Activated naive CD8-positive, alpha-beta T cell (primary cell): ENCODE results near the gene AKAP6.

Source experiments
- H3K27ac Mint-ChIP-seq: one replicate; pipeline ENCODE4 v1.8.0; 2021; ENCODE audit warnings: mixed read lengths
- H3K27me3 Mint-ChIP-seq: one replicate; pipeline ENCODE4 v1.8.0; 2021; ENCODE audit warnings: mixed read lengths
- H3K36me3 Mint-ChIP-seq: one replicate; pipeline ENCODE4 v1.8.0; 2021; ENCODE audit warnings: mixed read lengths
- H3K4me1 Mint-ChIP-seq: one replicate; pipeline ENCODE4 v1.8.0; 2021; ENCODE audit warnings: low read depth, mixed read lengths
- H3K4me3 Mint-ChIP-seq: one replicate; pipeline ENCODE4 v1.8.0; 2021; ENCODE audit warnings: mild to moderate bottlenecking, mixed read lengths
- H3K9me3 Mint-ChIP-seq: one replicate; pipeline ENCODE4 v1.8.0; 2021; ENCODE audit warnings: low read depth, mixed read lengths

Gene AKAP6

GRCh38 chr14:32399920-32400319, 70.8 kb downstream of the AKAP6 start:
- H3K4me1 Mint-ChIP-seq: no peaks in the 10 kb centered on the region
- H3K27me3 Mint-ChIP-seq: no peaks in the 10 kb centered on the region
- no peaks in the 10 kb centered on the region for H3K36me3 Mint-ChIP-seq
- no peak overlapping the region for H3K27ac Mint-ChIP-seq
- H3K4me3 Mint-ChIP-seq: no peak overlapping the region
- H3K9me3 Mint-ChIP-seq: no peaks in the 10 kb centered on the region

- H3K9me3 Mint-ChIP-seq: no peaks in the 10 kb centered on the region
- H3K27ac Mint-ChIP-seq: no peak overlapping the region
- H3K36me3 Mint-ChIP-seq: no peaks in the 10 kb centered on the region
- no peaks in the 10 kb centered on the region for H3K27me3 Mint-ChIP-seq
- no peak overlapping the region for H3K4me3 Mint-ChIP-seq
- H3K4me1 Mint-ChIP-seq: no peaks in the 10 kb centered on the region
Measured at GRCh38 chr14:32400480-32400879, 71.4 kb downstream of the AKAP6 start.

- H3K4me3 Mint-ChIP-seq: no peak overlapping the region
- no peaks in the 10 kb centered on the region for H3K27me3 Mint-ChIP-seq
- H3K4me1 Mint-ChIP-seq: no peaks in the 10 kb centered on the region
- H3K36me3 Mint-ChIP-seq: no peaks in the 10 kb centered on the region
- no peak overlapping the region for H3K27ac Mint-ChIP-seq
- H3K9me3 Mint-ChIP-seq: no peaks in the 10 kb centered on the region
Measured at GRCh38 chr14:32403021-32403420, 73.9 kb downstream of the AKAP6 start.

GRCh38 chr14:32403688-32404087, 74.6 kb downstream of the AKAP6 start:
- Mint-ChIP-seq H3K36me3 (no peaks in the 10 kb centered on the region), H3K4me1 (no peaks in the 10 kb centered on the region), H3K4me3 (no peak overlapping the region)

GRCh38 chr14:32404784-32405573, 75.9 kb downstream of the AKAP6 start:
- no peak overlapping the region for H3K4me3 Mint-ChIP-seq
- H3K27ac Mint-ChIP-seq: no peak overlapping the region
- no peaks in the 10 kb centered on the region for H3K27me3 Mint-ChIP-seq
- no peaks in the 10 kb centered on the region for H3K36me3 Mint-ChIP-seq
- no peaks in the 10 kb centered on the region for H3K9me3 Mint-ChIP-seq
- no peaks in the 10 kb centered on the region for H3K4me1 Mint-ChIP-seq

More at GRCh38 chr14:32403688-32404087, 74.6 kb downstream of the AKAP6 start:
- H3K27me3 Mint-ChIP-seq: no peaks in the 10 kb centered on the region
- H3K9me3 Mint-ChIP-seq: no peaks in the 10 kb centered on the region
- H3K27ac Mint-ChIP-seq: no peak overlapping the region

- no peaks in the 10 kb centered on the region for H3K36me3 Mint-ChIP-seq
- H3K4me3 Mint-ChIP-seq: no peak overlapping the region
- no peaks in the 10 kb centered on the region for H3K9me3 Mint-ChIP-seq
- no peak overlapping the region for H3K27ac Mint-ChIP-seq
- no peaks in the 10 kb centered on the region for H3K4me1 Mint-ChIP-seq
- H3K27me3 Mint-ChIP-seq: no peaks in the 10 kb centered on the region
Measured at GRCh38 chr14:32405856-32406255, 76.8 kb downstream of the AKAP6 start.

GRCh38 chr14:32407130-32407529, 78.0 kb downstream of the AKAP6 start:
- no peak overlapping the region for H3K27ac Mint-ChIP-seq
- no peak overlapping the region for H3K4me3 Mint-ChIP-seq
- no peaks in the 10 kb centered on the region for H3K4me1 Mint-ChIP-seq
- no peaks in the 10 kb centered on the region for H3K9me3 Mint-ChIP-seq
- no peaks in the 10 kb centered on the region for H3K36me3 Mint-ChIP-seq
- H3K27me3 Mint-ChIP-seq: no peaks in the 10 kb centered on the region

- H3K9me3 Mint-ChIP-seq: no peaks in the 10 kb centered on the region
- no peaks in the 10 kb centered on the region for H3K4me1 Mint-ChIP-seq
- H3K27me3 Mint-ChIP-seq: no peaks in the 10 kb centered on the region
- no peaks in the 10 kb centered on the region for H3K36me3 Mint-ChIP-seq
- no peak overlapping the region for H3K4me3 Mint-ChIP-seq
- H3K27ac Mint-ChIP-seq: no peak overlapping the region
Measured at GRCh38 chr14:32408018-32408417, 78.9 kb downstream of the AKAP6 start.

- Mint-ChIP-seq H3K36me3 (peaks cover 3% of the 10 kb centered on the region), H3K4me1 (no peaks in the 10 kb centered on the region), H3K9me3 (no peaks in the 10 kb centered on the region), H3K4me3 (no peak overlapping the region), H3K27ac (no peak overlapping the region), H3K27me3 (peaks cover 2% of the 10 kb centered on the region)
Measured at GRCh38 chr14:32412103-32412502, 83.0 kb downstream of the AKAP6 start.

GRCh38 chr14:32412532-32412931, 83.4 kb downstream of the AKAP6 start:
- no peaks in the 10 kb centered on the region for H3K9me3 Mint-ChIP-seq
- no peaks in the 10 kb centered on the region for H3K4me1 Mint-ChIP-seq
- no peak overlapping the region for H3K4me3 Mint-ChIP-seq
- no peak overlapping the region for H3K27ac Mint-ChIP-seq
- peaks cover 2% of the 10 kb centered on the region for H3K27me3 Mint-ChIP-seq
- peaks cover 3% of the 10 kb centered on the region for H3K36me3 Mint-ChIP-seq

GRCh38 chr14:32413967-32414640, 85.0 kb downstream of the AKAP6 start:
- no peak overlapping the region for H3K4me3 Mint-ChIP-seq
- H3K4me1 Mint-ChIP-seq: no peaks in the 10 kb centered on the region

GRCh38 chr14:32414808-32415255, 85.7 kb downstream of the AKAP6 start:
- Mint-ChIP-seq H3K9me3 (no peaks in the 10 kb centered on the region), H3K36me3 (peaks cover 3% of the 10 kb centered on the region), H3K4me3 (no peak overlapping the region), H3K4me1 (no peaks in the 10 kb centered on the region), H3K27ac (no peak overlapping the region), H3K27me3 (peaks cover 2% of the 10 kb centered on the region)

More at GRCh38 chr14:32413967-32414640, 85.0 kb downstream of the AKAP6 start:
- Mint-ChIP-seq H3K27me3 (peaks cover 2% of the 10 kb centered on the region), H3K36me3 (peaks cover 3% of the 10 kb centered on the region), H3K27ac (no peak overlapping the region), H3K9me3 (no peaks in the 10 kb centered on the region)

GRCh38 chr14:32417956-32418552, 89.0 kb downstream of the AKAP6 start:
- Mint-ChIP-seq H3K9me3 (peaks cover 4% of the 10 kb centered on the region), H3K27me3 (peaks cover 2% of the 10 kb centered on the region), H3K4me3 (no peak overlapping the region), H3K36me3 (peaks cover 6% of the 10 kb centered on the region), H3K27ac (no peak overlapping the region), H3K4me1 (no peaks in the 10 kb centered on the region)

- Mint-ChIP-seq H3K36me3 (peaks cover 6% of the 10 kb centered on the region), H3K27me3 (peaks cover 2% of the 10 kb centered on the region), H3K9me3 (peaks cover 4% of the 10 kb centered on the region), H3K4me3 (no peak overlapping the region), H3K27ac (no peak overlapping the region), H3K4me1 (no peaks in the 10 kb centered on the region)
Measured at GRCh38 chr14:32419429-32419828, 90.3 kb downstream of the AKAP6 start.

GRCh38 chr14:32421781-32422180, 92.7 kb downstream of the AKAP6 start:
- H3K4me3 Mint-ChIP-seq: no peak overlapping the region
- peaks cover 3% of the 10 kb centered on the region for H3K36me3 Mint-ChIP-seq
- no peak overlapping the region for H3K27ac Mint-ChIP-seq
- H3K9me3 Mint-ChIP-seq: peaks cover 4% of the 10 kb centered on the region
- H3K4me1 Mint-ChIP-seq: no peaks in the 10 kb centered on the region
- no peaks in the 10 kb centered on the region for H3K27me3 Mint-ChIP-seq
